Suprapubic skin (tissue), 4 donors: ENCODE data around the gene LPIN1.

Experiments
- EP300 ChIP-seq: sonication (generic); formaldehyde crosslinking; IDR thresholded peaks from one replicate; pipeline ENCODE4 v1.6.1; 2017; ENCODE audit warnings: antibody characterized with exemption
- POLR2A ChIP-seq, 2 donors: fragments of 450-650 bp; IDR thresholded peaks; one replicate each; pipeline ENCODE4 v1.6.1; 2017; ENCODE audit warnings: antibody characterized with exemption in 2 of 2, mild to moderate bottlenecking in 2 of 2, moderate library complexity in 2 of 2
- POLR2AphosphoS5 ChIP-seq, 3 donors: sonication (generic); formaldehyde crosslinking; IDR thresholded peaks; one replicate each; pipeline ENCODE4 v1.6.1; 2017; ENCODE audit warnings: antibody characterized with exemption in 3 of 3
- TF ChIP-seq, protein P1 (sequence below), 2 donors: fragments of 200-600 bp in 1 of 2; fragments of 450-650 bp in 1 of 2; sonication (generic) in 1 of 2; IDR thresholded peaks; one replicate each; pipeline ENCODE4 v1.5.1; 2016 to 2019; ENCODE audit warnings: antibody characterized with exemption in 2 of 2, mild to moderate bottlenecking in 1 of 2, moderate library complexity in 1 of 2

DNA sequence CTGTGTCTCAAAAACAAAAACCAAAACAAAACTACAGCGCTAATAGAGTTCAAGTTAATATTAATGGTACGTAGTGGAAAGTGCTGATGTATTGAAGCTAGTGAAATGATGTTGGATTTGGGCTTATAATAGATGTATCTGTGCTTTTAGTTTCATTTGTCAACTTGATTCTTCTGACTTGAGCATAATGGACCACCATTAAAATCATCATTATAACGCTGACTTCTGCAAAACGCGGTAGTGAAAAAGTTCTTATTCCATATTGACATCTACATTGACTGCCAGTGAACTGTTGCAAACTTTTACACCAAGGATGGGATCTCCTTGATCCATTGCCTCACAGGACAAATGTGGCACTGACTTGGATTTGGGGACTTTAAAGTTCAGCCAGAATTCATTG, 85.0 kb downstream of the LPIN1 start:
- TF ChIP-seq POLR2A (IDR thresholded peaks at IDR 0.05), result no peak
- TF ChIP-seq, protein P1, sequence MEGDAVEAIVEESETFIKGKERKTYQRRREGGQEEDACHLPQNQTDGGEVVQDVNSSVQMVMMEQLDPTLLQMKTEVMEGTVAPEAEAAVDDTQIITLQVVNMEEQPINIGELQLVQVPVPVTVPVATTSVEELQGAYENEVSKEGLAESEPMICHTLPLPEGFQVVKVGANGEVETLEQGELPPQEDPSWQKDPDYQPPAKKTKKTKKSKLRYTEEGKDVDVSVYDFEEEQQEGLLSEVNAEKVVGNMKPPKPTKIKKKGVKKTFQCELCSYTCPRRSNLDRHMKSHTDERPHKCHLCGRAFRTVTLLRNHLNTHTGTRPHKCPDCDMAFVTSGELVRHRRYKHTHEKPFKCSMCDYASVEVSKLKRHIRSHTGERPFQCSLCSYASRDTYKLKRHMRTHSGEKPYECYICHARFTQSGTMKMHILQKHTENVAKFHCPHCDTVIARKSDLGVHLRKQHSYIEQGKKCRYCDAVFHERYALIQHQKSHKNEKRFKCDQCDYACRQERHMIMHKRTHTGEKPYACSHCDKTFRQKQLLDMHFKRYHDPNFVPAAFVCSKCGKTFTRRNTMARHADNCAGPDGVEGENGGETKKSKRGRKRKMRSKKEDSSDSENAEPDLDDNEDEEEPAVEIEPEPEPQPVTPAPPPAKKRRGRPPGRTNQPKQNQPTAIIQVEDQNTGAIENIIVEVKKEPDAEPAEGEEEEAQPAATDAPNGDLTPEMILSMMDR (IDR thresholded peaks at IDR 0.05), result no peak
- TF ChIP-seq POLR2AphosphoS5 (IDR thresholded peaks at IDR 0.05), result no peak
- no peak for TF ChIP-seq EP300
